Keratinocyte (primary cell): ENCODE data around the gene POP4. TPM values are rescaled to one million over a fixed set of nuclear protein-coding genes. Genes with fewer than 3 reads are reported as not detected.

Experiments
- DNase-seq: peaks from one replicate; pipeline ENCODE4 v3.0.0-alpha.2; 2011; ENCODE audit warnings: low read depth, missing footprints, low spot score
- FAIRE-seq: peaks from 2 replicates; lab custom pipeline; 2011; peaks lifted over from hg19 to GRCh38; lab: Jason Lieb, UNC
- H2AFZ ChIP-seq: 2 replicates; pipeline ENCODE4 v1.6.0; 2012; ENCODE audit warnings: low read length, control low read depth, inconsistent platforms; ENCODE audit not compliant: control insufficient read depth
- H3K27ac ChIP-seq: 2 replicates; pipeline ENCODE4 v1.5.1; 2011; ENCODE audit warnings: low read length; ENCODE audit not compliant: control insufficient read depth, insufficient read depth
- H3K27me3 ChIP-seq: 3 replicates; pipeline ENCODE4 v1.6.0; 2011; ENCODE audit warnings: low read length; ENCODE audit not compliant: control insufficient read depth, insufficient read depth; ENCODE audit errors: extremely low read depth
- H3K36me3 ChIP-seq, 2 experiments: 2 replicates in 1 of 2; 3 replicates in 1 of 2; pipeline ENCODE4 v1.5.1; 2011; ENCODE audit warnings: low read length in 2 of 2, mild to moderate bottlenecking in 1 of 2; ENCODE audit not compliant: control insufficient read depth in 2 of 2, insufficient read depth in 2 of 2; ENCODE audit errors: extremely low read depth in 1 of 2
- H3K4me1 ChIP-seq: 3 replicates; pipeline ENCODE4 v1.5.1; 2011; ENCODE audit warnings: low read length; ENCODE audit not compliant: control insufficient read depth, insufficient read depth; ENCODE audit errors: extremely low read depth
- H3K4me2 ChIP-seq: 3 replicates; pipeline ENCODE4 v1.6.0; 2011; ENCODE audit warnings: low read depth, low read length; ENCODE audit not compliant: control insufficient read depth, insufficient read depth; ENCODE audit errors: extremely low read depth
- H3K4me3 ChIP-seq, 3 experiments: fragments of 200-600 bp in 1 of 3; sonication (generic) in 1 of 3; 2 replicates in 2 of 3; 3 replicates in 1 of 3; pipeline ENCODE4 v1.5.1; 2011 to 2016; ENCODE audit warnings: low read length in 3 of 3, mild to moderate bottlenecking in 3 of 3, control low read depth in 2 of 3, inconsistent platforms in 1 of 3, low read depth in 1 of 3, mixed read lengths in 1 of 3, mixed run types in 1 of 3, moderate library complexity in 1 of 3; ENCODE audit not compliant: control insufficient read depth in 2 of 3, insufficient read depth in 2 of 3; ENCODE audit errors: extremely low read depth in 1 of 3
- H3K79me2 ChIP-seq: 2 replicates; pipeline ENCODE4 v1.6.0; 2012; ENCODE audit warnings: low read length; ENCODE audit not compliant: control insufficient read depth, insufficient read depth
- H3K9ac ChIP-seq: 3 replicates; pipeline ENCODE4 v1.6.0; 2011; ENCODE audit warnings: low read length; ENCODE audit not compliant: control insufficient read depth, insufficient read depth; ENCODE audit errors: extremely low read depth
- H3K9me1 ChIP-seq: 3 replicates; pipeline ENCODE4 v1.6.0; 2011; ENCODE audit warnings: low read length; ENCODE audit not compliant: control insufficient read depth, insufficient read depth; ENCODE audit errors: extremely low read depth
- H3K9me3 ChIP-seq: 2 replicates; pipeline ENCODE4 v1.5.1; 2012; ENCODE audit warnings: low read depth, low read length; ENCODE audit not compliant: control insufficient read depth
- H4K20me1 ChIP-seq: 3 replicates; pipeline ENCODE4 v1.6.0; 2011; ENCODE audit warnings: low read length; ENCODE audit not compliant: control insufficient read depth, insufficient read depth; ENCODE audit errors: extremely low read depth
- CTCF ChIP-seq, 3 experiments: IDR thresholded peaks in 1 of 3; conservative IDR thresholded peaks in 1 of 3; optimal IDR thresholded peaks in 1 of 3; 2 replicates in 2 of 3; 3 replicates in 1 of 3; pipeline versions ENCODE3 to v1.5.1; 2011; ENCODE audit warnings: low read length in 3 of 3, mild to moderate bottlenecking in 3 of 3, moderate library complexity in 2 of 3, control low read depth in 1 of 3, inconsistent platforms in 1 of 3; ENCODE audit not compliant: insufficient read depth in 2 of 3; ENCODE audit errors: extremely low read depth in 1 of 3
- EZH2 ChIP-seq: IDR thresholded peaks from one replicate; pipeline ENCODE4 v1.6.1; 2012; ENCODE audit warnings: inconsistent platforms, mild to moderate bottlenecking, low read length, moderate library complexity
- dilution Hi-C: fragments of 300-500 bp; cut with MboI; formaldehyde crosslinking; loops from one replicate; pipeline ENCODE4 v1.7.0; 2020; ENCODE audit warnings: low sequenced_read_pairs; ENCODE audit not compliant: extremely low pct_ligation_motif_present
- polyA plus RNA-seq, 5 experiments: library from polyadenylated mRNA; depleted of rRNA in 3 of 5; stranded (reverse) in 3 of 5; stranded (forward) in 1 of 5; unstranded in 1 of 5; fragments of >200 nt; gene quantifications; 1 replicate in 1 of 5; 2 replicates in 3 of 5; 3 replicates in 1 of 5; pipeline versions ENCODE4 v1.2.1 to v1.2.3, GENCODE V29; 2011 to 2012; ENCODE audit warnings: missing spikeins in 2 of 5, low read depth in 1 of 5, low replicate concordance in 1 of 5

POP4 gene
- polyA plus RNA-seq, 1 donor (not counting 4 experiments of a cell fraction or from before 2014, with no cell fraction given): 104 TPM

- Histone ChIP-seq H4K20me1 (no peaks in the 10 kb centered on the region), H3K27ac (no peak overlapping the region), H3K79me2 (no peaks in the 10 kb centered on the region), H3K27me3 (no peaks in the 10 kb centered on the region), H3K36me3 (no peaks in the 10 kb centered on the region), H3K9ac (no peak overlapping the region), H3K9me3 (no peaks in the 10 kb centered on the region), H3K9me1 (no peaks in the 10 kb centered on the region), H3K4me1 (peaks cover 2% of the 10 kb centered on the region), H3K4me3 (no peak overlapping the region), H2AFZ (no peak overlapping the region), H3K4me2 (no peak overlapping the region)
- dilution Hi-C loops: no loop called here
- FAIRE-seq (no peak), DNase-seq (no peak)
- no peak for TF ChIP-seq EZH2
- no peak for TF ChIP-seq CTCF (optimal IDR thresholded peaks at IDR 0.05 in 1 of 3, IDR thresholded peaks at IDR 0.05 in 1 of 3, conservative IDR thresholded peaks at IDR 0.05 in 1 of 3; ENCODE audit: extremely low read depth in 1 of 3, insufficient read depth in 2 of 3, low read length in 3 of 3)
Observed at GRCh38 chr19:29629836-29630534, 23.9 kb downstream of the POP4 start.

GRCh38 chr19:29630655-29631054 lies 24.6 kb downstream of the POP4 start:
- H4K20me1 ChIP-seq: no peaks in the 10 kb centered on the region
- no peak overlapping the region for H3K4me2 ChIP-seq
- TF ChIP-seq EZH2 (no peak), CTCF (optimal IDR thresholded peaks at IDR 0.05 in 1 of 3, IDR thresholded peaks at IDR 0.05 in 1 of 3, conservative IDR thresholded peaks at IDR 0.05 in 1 of 3; ENCODE audit: extremely low read depth in 1 of 3, insufficient read depth in 2 of 3, low read length in 3 of 3) (no peak)
- dilution Hi-C loops: no loop called here
- H3K79me2 ChIP-seq: no peaks in the 10 kb centered on the region
- H3K9me3 ChIP-seq: no peaks in the 10 kb centered on the region
- H3K9me1 ChIP-seq: no peaks in the 10 kb centered on the region
- no peak overlapping the region for H3K27ac ChIP-seq
- H3K4me3 ChIP-seq: no peak overlapping the region
- FAIRE-seq (no peak), DNase-seq (no peak)
- H3K27me3 ChIP-seq: no peaks in the 10 kb centered on the region
- no peaks in the 10 kb centered on the region for H3K36me3 ChIP-seq
- no peak overlapping the region for H2AFZ ChIP-seq
- H3K4me1 ChIP-seq: peaks cover 2% of the 10 kb centered on the region
- no peak overlapping the region for H3K9ac ChIP-seq
